K562 (cell line): ENCODE data around the gene AMDHD2. TPM values are rescaled to one million over a fixed set of nuclear protein-coding genes. Genes with fewer than 3 reads are reported as not detected.

Source experiments
- ATAC-seq: fragments of 200-7000 bp; cut with Tn5 transposase; 3 replicates; pipeline ENCODE4 v1.9.1; 2020; ENCODE audit warnings: moderate library complexity
- BruUV-seq: library from RNA; stranded (reverse); fragments of 400-500 nt; replicated peaks from 2 replicates; lab custom pipeline; 2021; lab: Mats Ljungman, UMichigan
- CTCF ChIA-PET: fragments of 300-600 bp; formaldehyde crosslinking; extraction: SDS; loops from one replicate; lab custom pipeline; 2021; ENCODE audit warnings: low intra/inter-chr PET ratio; lab: Yijun Ruan, JAX
- POLR2A ChIA-PET: fragments of 300-600, 350-650 bp; sonication (Branson Sonifier 250); formaldehyde crosslinking; extraction: SDS; loops from one replicate; lab custom pipeline; 2021; ENCODE audit warnings: antibody characterized with exemption, inconsistent platforms; lab: Yijun Ruan, JAX
- DNase-seq, 4 experiments: peaks; one replicate each; pipeline versions ENCODE4 v3.0.0 to v3.0.0-alpha.2; 2011 to 2018; ENCODE audit warnings: low spot score in 3 of 4, mixed read lengths in 3 of 4; ENCODE audit errors: extremely low read depth in 1 of 4
- FAIRE-seq: peaks from 2 replicates; lab custom pipeline; 2011; peaks lifted over from hg19 to GRCh38; lab: Jason Lieb, UNC
- H2AFZ ChIP-seq: 2 replicates; pipeline ENCODE4 v1.6.0; 2011; ENCODE audit warnings: low read depth, low read length, control low read depth, inconsistent platforms
- H3K27ac ChIP-seq: fragments of 200-600 bp; 3 replicates; pipeline ENCODE4 v1.8.0; 2011; ENCODE audit warnings: low read depth, mild to moderate bottlenecking, control low read depth, inconsistent platforms, low read length, moderate library complexity, mixed read lengths; ENCODE audit errors: extremely low read depth
- H3K27me3 ChIP-seq, 2 experiments: fragments of 300-600 bp in 1 of 2; 2 replicates in 1 of 2; 3 replicates in 1 of 2; pipeline versions ENCODE4 v1.6.0 to v1.8.0; 2011; ENCODE audit warnings: inconsistent platforms in 2 of 2, low read length in 2 of 2, mild to moderate bottlenecking in 1 of 2, mixed read lengths in 1 of 2, moderate library complexity in 1 of 2; ENCODE audit not compliant: control insufficient read depth in 2 of 2, insufficient read depth in 2 of 2
- H3K36me3 ChIP-seq: fragments of 300-600 bp; 3 replicates; pipeline ENCODE4 v1.8.0; 2011; ENCODE audit warnings: mild to moderate bottlenecking, low read length, inconsistent platforms; ENCODE audit not compliant: control insufficient read depth, insufficient read depth
- H3K4me1 ChIP-seq, 2 experiments: fragments of 200-600 bp in 1 of 2; replicated peaks in 1 of 2; 2 replicates in 1 of 2; 3 replicates in 1 of 2; pipeline versions ENCODE4 v1.5.1 to v1.8.0; 2011; ENCODE audit warnings: inconsistent platforms in 2 of 2, low read length in 2 of 2, mild to moderate bottlenecking in 1 of 2, mixed read lengths in 1 of 2, moderate library complexity in 1 of 2; ENCODE audit not compliant: control insufficient read depth in 2 of 2, insufficient read depth in 2 of 2
- H3K4me2 ChIP-seq: 2 replicates; pipeline ENCODE4 v1.6.1; 2011; ENCODE audit warnings: low read length, control low read depth, inconsistent platforms, mixed read lengths; ENCODE audit not compliant: insufficient read depth
- H3K4me3 ChIP-seq: fragments of 200-600 bp; sonication (generic), shearing (Covaris generic); 2 replicates; pipeline ENCODE4 v1.5.1; 2016; ENCODE audit warnings: control low read depth, inconsistent platforms
- H3K79me2 ChIP-seq: fragments of 200-600 bp; 3 replicates; pipeline ENCODE4 v1.8.0; 2011; ENCODE audit warnings: low read length, inconsistent platforms; ENCODE audit not compliant: control insufficient read depth, insufficient read depth
- H3K9ac ChIP-seq, 2 experiments: 2 replicates each; pipeline versions ENCODE4 v1.6.0 to v1.6.1; 2011; ENCODE audit warnings: low read depth in 2 of 2, low read length in 2 of 2, control low read depth in 1 of 2, inconsistent platforms in 1 of 2, mild to moderate bottlenecking in 1 of 2, mixed read lengths in 1 of 2; ENCODE audit not compliant: insufficient read depth in 1 of 2
- H3K9me1 ChIP-seq: one replicate; pipeline ENCODE4 v1.6.0; 2011; ENCODE audit warnings: inconsistent platforms, mild to moderate bottlenecking, low read length, moderate library complexity; ENCODE audit not compliant: control insufficient read depth, insufficient read depth
- H3K9me3 ChIP-seq: replicated peaks from 2 replicates; pipeline ENCODE4 v1.5.1; 2011; ENCODE audit warnings: low read depth, low read length, inconsistent platforms; ENCODE audit not compliant: control insufficient read depth, insufficient read depth
- H4K20me1 ChIP-seq: replicated peaks from 2 replicates; pipeline ENCODE4 v1.6.1; 2011; ENCODE audit warnings: low read length, inconsistent platforms, mixed read lengths; ENCODE audit not compliant: control insufficient read depth, insufficient read depth
- ATF4 ChIP-seq: fragments of 450-650 bp; formaldehyde crosslinking; IDR thresholded peaks from 2 replicates; pipeline ENCODE4 v1.4.0; 2022; ENCODE audit warnings: mild to moderate bottlenecking, moderate library complexity
- HNRNPL ChIP-seq: fragments of 200-400 bp; formaldehyde crosslinking; IDR thresholded peaks from 2 replicates; pipeline ENCODE4 v1.6.1; 2017; ENCODE audit warnings: low read depth, mild to moderate bottlenecking, low read length
- ZBTB33 ChIP-seq: sonication (generic); formaldehyde crosslinking; IDR thresholded peaks from 2 replicates; pipeline ENCODE4 v1.8.1; 2023; ENCODE audit warnings: mild to moderate bottlenecking, missing genetic modification reagents
- ZBTB34 ChIP-seq: fragments of 250-450 bp; sonication (Bioruptor Pico); IDR thresholded peaks from 2 replicates; pipeline ENCODE4 v1.8.0; 2021; ENCODE audit warnings: mild to moderate bottlenecking, moderate library complexity
- ZNF398 ChIP-seq: fragments of 250-450 bp; sonication (Bioruptor Pico); IDR thresholded peaks from 2 replicates; pipeline ENCODE4 v1.8.0; 2021; ENCODE audit warnings: moderate library complexity, mild to moderate bottlenecking, inconsistent platforms
- WGBS: fragments of 100-300 bp; shearing (Covaris generic); methylation state at CpG from one replicate; pipeline ENCODE4 v1.1.6; 2016; ENCODE audit warnings: low coverage, mixed read lengths; ENCODE audit not compliant: insufficient coverage; ENCODE audit errors: missing lambda C conversion rate; 5-methylcytosine and 5-hydroxymethylcytosine counted together
- in situ Hi-C: fragments of 300-500 bp; cut with MboI; formaldehyde crosslinking; loops from 4 replicates; pipeline ENCODE4 v1.15.0; 2018; ENCODE audit warnings: inconsistent platforms, mixed read lengths
- intact Hi-C: fragments of 100-400 bp; cut with micrococcal nuclease; formaldehyde crosslinking; loops from 2 replicates; pipeline ENCODE4 v1.14.2; 2022
- polyA plus RNA-seq, 8 experiments: library from polyadenylated mRNA; depleted of rRNA in 4 of 8; stranded (reverse) in 5 of 8; unstranded in 3 of 8; fragments of >200 nt; fragmentation: Nextera tagmentation in 2 of 8; fragmentation: Illumina TruSeq in 1 of 8; extraction: Ambion mirVana in 2 of 8; extraction: Trizol in 1 of 8; gene quantifications; 2 replicates each; pipeline versions ENCODE4 v1.2.1 to v1.2.3, GENCODE V29; 2011 to 2014; ENCODE audit warnings: inconsistent platforms in 1 of 8, missing spikeins in 1 of 8
- total RNA-seq, 7 experiments: library from RNA; depleted of rRNA in 6 of 7; stranded (reverse); fragments of >200 nt in 6 of 7; fragmentation: Illumina TruSeq in 2 of 7; extraction: Trizol in 2 of 7; gene quantifications; 2 replicates each; pipeline versions ENCODE4 v1.2.1 to v1.2.3, GENCODE V29; 2011 to 2021; ENCODE audit warnings: low replicate concordance in 1 of 7

Gene AMDHD2
- total and polyA plus RNA-seq, 9 of the 15 experiments (the other 6 are each of a cell fraction or from before 2014, with no cell fraction given), result 0.38 to 56.9 (median 18.3) TPM; not detected in 1

- intact Hi-C loops (no loop called here), in situ Hi-C loops (no loop called here)
- H3K27ac ChIP-seq, result no peak overlapping the region
- DNase-seq (no peak), ATAC-seq (no peak), FAIRE-seq (no peak)
- H4K20me1 ChIP-seq, result peaks cover 3% of the 10 kb centered on the region; the same call in 1 of the 2 replicates
- no peak overlapping the region for H2AFZ ChIP-seq
- peak; percentile 41; the same call in 1 of the 2 replicates for TF ChIP-seq HNRNPL
- TF ChIP-seq ZBTB34 (CRISPR knock-in tag), result no peak
- ChIA-PET CTCF (no interaction called here), POLR2A (interaction anchor here (1.0 kb wide), 1 partner anchor 13 kb away, joined by 3 read pairs; no protein-coding TSS in a partner anchor)
- no peaks in the 10 kb centered on the region for H3K36me3 ChIP-seq
- H3K4me1 ChIP-seq, result peaks cover 20 to 93% of the 10 kb centered on the region in 2 experiments
- no TSS peak for BruUV-seq
- no peak overlapping the region for H3K4me2 ChIP-seq
- no peaks in the 10 kb centered on the region for H3K9me1 ChIP-seq
- no peaks in the 10 kb centered on the region for H3K9me3 ChIP-seq
- H3K79me2 ChIP-seq, result peaks cover 33% of the 10 kb centered on the region
- no peaks in the 10 kb centered on the region for H3K27me3 ChIP-seq
- peak overlapping the region in 1 of 2 experiments; percentile 98; a peak in 1 of 4 replicates for H3K9ac ChIP-seq
- no peak overlapping the region for H3K4me3 ChIP-seq
- 87% methylated on average over 22 of the region's 27 CpGs for WGBS
Observed at GRCh38 chr16:2472488-2472864, 47.7 kb upstream of the AMDHD2 start.

GRCh38 chr16:2472885-2473445 is 47.2 kb upstream of the AMDHD2 start:
- H3K4me1 ChIP-seq, result peaks cover 25 to 93% of the 10 kb centered on the region in 2 experiments
- no peaks in the 10 kb centered on the region for H3K9me1 ChIP-seq
- in situ Hi-C loops (no loop called here), intact Hi-C loops (no loop called here)
- BruUV-seq, result TSS peak; percentile 37
- H4K20me1 ChIP-seq, result peaks cover 3% of the 10 kb centered on the region; the same call in 1 of the 2 replicates
- peak overlapping the region in 1 of 2 experiments; percentile 98; a peak in 2 of 4 replicates for H3K9ac ChIP-seq
- no peak for FAIRE-seq
- ChIA-PET POLR2A (interaction anchor here (1.0 to 1.4 kb wide), 2 partner anchors 13 to 29 kb away, joined by 3 read pairs; no protein-coding TSS in a partner anchor), CTCF (interaction anchor here (1.1 kb wide), 1 partner anchor 29 kb away, joined by 3 read pairs; no protein-coding TSS in a partner anchor)
- DNase-seq, result no peak
- no peak overlapping the region for H2AFZ ChIP-seq
- H3K79me2 ChIP-seq, result peaks cover 38% of the 10 kb centered on the region
- H3K4me2 ChIP-seq, result peak overlapping the region; percentile 34; the same call in 1 of the 2 replicates
- H3K36me3 ChIP-seq, result no peaks in the 10 kb centered on the region; the same call in 2 of the 3 replicates
- no peak for ATAC-seq
- no peak overlapping the region for H3K27ac ChIP-seq
- H3K9me3 ChIP-seq, result no peaks in the 10 kb centered on the region
- 82% methylated on average over 8 of the region's 14 CpGs for WGBS
- peak overlapping the region; percentile 76; the same call in 1 of the 2 replicates for H3K4me3 ChIP-seq
- no peaks in the 10 kb centered on the region for H3K27me3 ChIP-seq
- TF ChIP-seq ATF4, result no peak
- TF ChIP-seq ZNF398 (CRISPR knock-in tag), result no peak
- peak; percentile 96 for TF ChIP-seq ZBTB33
